Dendritic cell treated with granulocyte-macrophage colony-stimulating factor and Interleukin-4, amounts not matched to agents 40 ng/mL and 50 ng/mL, for 4 days (primary cell): ENCODE results near the gene TCF12.
"Not testable (repeated sequence)": the region's sequence is repeated elsewhere in the genome, so short reads cannot be mapped to it uniquely, and the experiment has no call there.

ENCODE experiments used
- H3K27ac Mint-ChIP-seq: one replicate; pipeline ENCODE4 v1.8.0; 2022; ENCODE audit warnings: mild to moderate bottlenecking, mixed read lengths
- H3K27me3 Mint-ChIP-seq: one replicate; pipeline ENCODE4 v1.8.0; 2022; ENCODE audit warnings: mild to moderate bottlenecking, mixed read lengths
- H3K36me3 Mint-ChIP-seq: one replicate; pipeline ENCODE4 v1.8.0; 2022; ENCODE audit warnings: low read depth, mixed read lengths
- H3K4me1 Mint-ChIP-seq: one replicate; pipeline ENCODE4 v1.8.0; 2022; ENCODE audit warnings: low read depth, mixed read lengths
- H3K4me3 Mint-ChIP-seq: one replicate; pipeline ENCODE4 v1.8.0; 2022; ENCODE audit warnings: mild to moderate bottlenecking, moderate library complexity, mixed read lengths
- H3K9me3 Mint-ChIP-seq: one replicate; pipeline ENCODE4 v1.8.0; 2022; ENCODE audit warnings: mixed read lengths
- intact Hi-C: fragments of 100-400 bp; cut with micrococcal nuclease; formaldehyde crosslinking; loops from one replicate; pipeline ENCODE4 v1.15.0; 2022

TCF12 gene

GRCh38 chr15:57158589-57158988, 240.1 kb downstream of the TCF12 start:
- peaks cover 25% of the 10 kb centered on the region for H3K36me3 Mint-ChIP-seq
- no peaks in the 10 kb centered on the region for H3K27me3 Mint-ChIP-seq
- intact Hi-C loops: no loop called here
- no peak overlapping the region for H3K4me3 Mint-ChIP-seq
- H3K9me3 Mint-ChIP-seq: peaks cover 3% of the 10 kb centered on the region
- H3K4me1 Mint-ChIP-seq: peaks cover 16% of the 10 kb centered on the region
- H3K27ac Mint-ChIP-seq: no peak overlapping the region

GRCh38 chr15:57158997-57159668, 240.7 kb downstream of the TCF12 start:
- Mint-ChIP-seq H3K4me3 (no peak overlapping the region), H3K27me3 (no peaks in the 10 kb centered on the region), H3K27ac (no peak overlapping the region), H3K36me3 (peaks cover 25% of the 10 kb centered on the region), H3K4me1 (peaks cover 10% of the 10 kb centered on the region), H3K9me3 (peaks cover 8% of the 10 kb centered on the region)
- intact Hi-C loops: no loop called here

GRCh38 chr15:57159767-57160166, 241.3 kb downstream of the TCF12 start:
- no peak overlapping the region for H3K27ac Mint-ChIP-seq
- no peak overlapping the region for H3K4me3 Mint-ChIP-seq
- peaks cover 27% of the 10 kb centered on the region for H3K36me3 Mint-ChIP-seq
- peaks cover 5% of the 10 kb centered on the region for H3K4me1 Mint-ChIP-seq
- H3K27me3 Mint-ChIP-seq: no peaks in the 10 kb centered on the region
- H3K9me3 Mint-ChIP-seq: peaks cover 14% of the 10 kb centered on the region
- intact Hi-C loops: no loop called here

GRCh38 chr15:57160823-57161560, 242.5 kb downstream of the TCF12 start:
- H3K4me1 Mint-ChIP-seq: peaks cover 5% of the 10 kb centered on the region
- peaks cover 14% of the 10 kb centered on the region for H3K9me3 Mint-ChIP-seq
- no peak overlapping the region for H3K4me3 Mint-ChIP-seq
- no peaks in the 10 kb centered on the region for H3K27me3 Mint-ChIP-seq
- H3K36me3 Mint-ChIP-seq: peaks cover 28% of the 10 kb centered on the region
- H3K27ac Mint-ChIP-seq: no peak overlapping the region
- intact Hi-C loops: no loop called here

GRCh38 chr15:57164251-57164650, 245.8 kb downstream of the TCF12 start:
- peaks cover 14% of the 10 kb centered on the region for H3K9me3 Mint-ChIP-seq
- peaks cover 37% of the 10 kb centered on the region for H3K36me3 Mint-ChIP-seq
- intact Hi-C loops, H3K4me3 Mint-ChIP-seq, H3K27ac Mint-ChIP-seq, H3K27me3 Mint-ChIP-seq: not testable (repeated sequence)
- peaks cover 17% of the 10 kb centered on the region for H3K4me1 Mint-ChIP-seq

GRCh38 chr15:57165992-57166391, 247.5 kb downstream of the TCF12 start:
- peak overlapping the region; percentile 72 for H3K27ac Mint-ChIP-seq
- H3K4me1 Mint-ChIP-seq: peaks cover 20% of the 10 kb centered on the region
- no peaks in the 10 kb centered on the region for H3K27me3 Mint-ChIP-seq
- peaks cover 35% of the 10 kb centered on the region for H3K36me3 Mint-ChIP-seq
- peaks cover 14% of the 10 kb centered on the region for H3K9me3 Mint-ChIP-seq
- intact Hi-C loops: no loop called here
- no peak overlapping the region for H3K4me3 Mint-ChIP-seq

- no peak overlapping the region for H3K4me3 Mint-ChIP-seq
- H3K4me1 Mint-ChIP-seq: peaks cover 24% of the 10 kb centered on the region
- peaks cover 14% of the 10 kb centered on the region for H3K9me3 Mint-ChIP-seq
- H3K27me3 Mint-ChIP-seq: no peaks in the 10 kb centered on the region
- peak overlapping the region; percentile 72 for H3K27ac Mint-ChIP-seq
- peaks cover 46% of the 10 kb centered on the region for H3K36me3 Mint-ChIP-seq
- intact Hi-C loops: no loop called here
These were observed 249.5 kb downstream of the TCF12 start for GRCh38 chr15:57167821-57168395.

- intact Hi-C loops: no loop called here
- H3K27me3 Mint-ChIP-seq: no peaks in the 10 kb centered on the region
- H3K27ac Mint-ChIP-seq: no peak overlapping the region
- H3K4me1 Mint-ChIP-seq: peaks cover 24% of the 10 kb centered on the region
- peaks cover under 1% of the 10 kb centered on the region for H3K9me3 Mint-ChIP-seq
- peaks cover 38% of the 10 kb centered on the region for H3K36me3 Mint-ChIP-seq
- no peak overlapping the region for H3K4me3 Mint-ChIP-seq
These were observed 251.2 kb downstream of the TCF12 start for GRCh38 chr15:57169643-57170042.

GRCh38 chr15:57171426-57171825, 253.0 kb downstream of the TCF12 start:
- Mint-ChIP-seq H3K36me3 (peaks cover 37% of the 10 kb centered on the region), H3K27me3 (no peaks in the 10 kb centered on the region), H3K4me1 (peaks cover 19% of the 10 kb centered on the region), H3K27ac (no peak overlapping the region), H3K4me3 (no peak overlapping the region), H3K9me3 (no peaks in the 10 kb centered on the region)
- intact Hi-C loops: no loop called here

GRCh38 chr15:57172925-57173324, 254.5 kb downstream of the TCF12 start:
- Mint-ChIP-seq H3K27ac (peak overlapping the region; percentile 5), H3K27me3 (no peaks in the 10 kb centered on the region), H3K36me3 (peaks cover 44% of the 10 kb centered on the region), H3K9me3 (no peaks in the 10 kb centered on the region), H3K4me3 (no peak overlapping the region), H3K4me1 (peaks cover 7% of the 10 kb centered on the region)
- intact Hi-C loops: no loop called here

- peaks cover 37% of the 10 kb centered on the region for H3K36me3 Mint-ChIP-seq
- H3K4me3 Mint-ChIP-seq: no peak overlapping the region
- peaks cover 6% of the 10 kb centered on the region for H3K4me1 Mint-ChIP-seq
- H3K27ac Mint-ChIP-seq: no peak overlapping the region
- no peaks in the 10 kb centered on the region for H3K27me3 Mint-ChIP-seq
- intact Hi-C loops: no loop called here
- H3K9me3 Mint-ChIP-seq: peaks cover 12% of the 10 kb centered on the region
These were observed 264.6 kb downstream of the TCF12 start for GRCh38 chr15:57183041-57183440.

GRCh38 chr15:57183614-57184344, 265.3 kb downstream of the TCF12 start:
- intact Hi-C loops: no loop called here
- Mint-ChIP-seq H3K27ac (no peak overlapping the region), H3K9me3 (peaks cover 12% of the 10 kb centered on the region), H3K36me3 (peaks cover 37% of the 10 kb centered on the region), H3K4me1 (peaks cover 6% of the 10 kb centered on the region), H3K4me3 (no peak overlapping the region), H3K27me3 (no peaks in the 10 kb centered on the region)

- H3K27me3 Mint-ChIP-seq: no peaks in the 10 kb centered on the region
- no peak overlapping the region for H3K4me3 Mint-ChIP-seq
- intact Hi-C loops: no loop called here
- H3K4me1 Mint-ChIP-seq: peaks cover 6% of the 10 kb centered on the region
- peaks cover 12% of the 10 kb centered on the region for H3K9me3 Mint-ChIP-seq
- H3K36me3 Mint-ChIP-seq: peaks cover 37% of the 10 kb centered on the region
- H3K27ac Mint-ChIP-seq: no peak overlapping the region
These were observed 266.1 kb downstream of the TCF12 start for GRCh38 chr15:57184502-57184901.
